ENCODE results near the gene VCAN. TPM values are rescaled to one million over a fixed set of nuclear protein-coding genes. Genes with fewer than 3 reads are reported as not detected.

VCAN gene
- total RNA-seq = 3.4 and 4.8 TPM in 2 replicates

DNA sequence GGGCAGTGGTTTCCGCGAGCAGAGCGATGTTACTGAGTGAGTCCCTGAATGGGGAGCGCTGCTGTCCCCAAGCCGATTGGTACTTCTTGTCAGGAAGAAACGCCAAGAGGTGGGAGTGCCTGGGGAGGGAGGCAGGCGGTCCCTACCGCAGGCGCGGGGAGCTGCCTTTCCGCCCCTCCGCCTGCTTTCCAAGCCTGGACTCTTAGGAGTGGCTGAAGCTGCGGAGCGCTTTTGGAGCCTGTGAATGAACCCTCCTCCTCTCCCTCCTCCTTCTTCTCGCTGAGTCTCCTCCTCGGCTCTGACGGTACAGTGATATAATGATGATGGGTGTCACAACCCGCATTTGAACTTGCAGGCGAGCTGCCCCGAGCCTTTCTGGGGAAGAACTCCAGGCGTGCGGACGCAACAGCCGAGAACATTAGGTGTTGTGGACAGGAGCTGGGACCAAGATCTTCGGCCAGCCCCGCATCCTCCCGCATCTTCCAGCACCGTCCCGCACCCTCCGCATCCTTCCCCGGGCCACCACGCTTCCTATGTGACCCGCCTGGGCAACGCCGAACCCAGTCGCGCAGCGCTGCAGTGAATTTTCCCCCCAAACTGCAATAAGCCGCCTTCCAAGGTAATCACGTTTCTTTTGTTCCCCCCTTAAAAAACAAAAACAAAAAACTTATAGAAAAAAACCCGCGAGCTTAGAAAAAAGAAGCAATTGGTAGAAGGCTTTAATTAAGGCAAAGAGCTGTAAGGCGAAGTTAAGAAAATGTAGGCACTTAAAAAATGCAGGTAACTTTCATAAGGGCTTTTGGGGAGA lies at the start of gene VCAN:
VCAN (plus strand) TSS at position 340 of the 808 bp plus-strand sequence. CDS start 11,775 bp downstream, outside the sequence.

Other genes with a start within 250 kb of the VCAN start
- not detected in 2 replicates for gene HAPLN1, start 249.1 kb downstream of the VCAN start, total RNA-seq